GM18520 (cell line): Measurements from ENCODE around the gene KLK4.
"Not testable (repeated sequence)": the region's sequence is repeated elsewhere in the genome, so short reads cannot be mapped to it uniquely, and the experiment has no call there.

Experiments
- ATAC-seq: cut with Tn5 transposase; IDR thresholded peaks from one replicate; pipeline ENCODE4 v1.9.1; 2021; ENCODE audit not compliant: unreplicated experiment

KLK4 gene

GRCh38 chr19:50916069-50916468, 4.9 kb upstream of the KLK4 start:
- ATAC-seq, result no peak

- ATAC-seq, result no peak
Measured at GRCh38 chr19:50912727-50913716, 1.8 kb upstream of the KLK4 start.

GRCh38 chr19:50912102-50912599, 956 bp upstream of the KLK4 start:
- ATAC-seq, result no peak

- no peak for ATAC-seq
Measured at GRCh38 chr19:50910722-50911121, 473 bp downstream of the KLK4 start.

DNA sequence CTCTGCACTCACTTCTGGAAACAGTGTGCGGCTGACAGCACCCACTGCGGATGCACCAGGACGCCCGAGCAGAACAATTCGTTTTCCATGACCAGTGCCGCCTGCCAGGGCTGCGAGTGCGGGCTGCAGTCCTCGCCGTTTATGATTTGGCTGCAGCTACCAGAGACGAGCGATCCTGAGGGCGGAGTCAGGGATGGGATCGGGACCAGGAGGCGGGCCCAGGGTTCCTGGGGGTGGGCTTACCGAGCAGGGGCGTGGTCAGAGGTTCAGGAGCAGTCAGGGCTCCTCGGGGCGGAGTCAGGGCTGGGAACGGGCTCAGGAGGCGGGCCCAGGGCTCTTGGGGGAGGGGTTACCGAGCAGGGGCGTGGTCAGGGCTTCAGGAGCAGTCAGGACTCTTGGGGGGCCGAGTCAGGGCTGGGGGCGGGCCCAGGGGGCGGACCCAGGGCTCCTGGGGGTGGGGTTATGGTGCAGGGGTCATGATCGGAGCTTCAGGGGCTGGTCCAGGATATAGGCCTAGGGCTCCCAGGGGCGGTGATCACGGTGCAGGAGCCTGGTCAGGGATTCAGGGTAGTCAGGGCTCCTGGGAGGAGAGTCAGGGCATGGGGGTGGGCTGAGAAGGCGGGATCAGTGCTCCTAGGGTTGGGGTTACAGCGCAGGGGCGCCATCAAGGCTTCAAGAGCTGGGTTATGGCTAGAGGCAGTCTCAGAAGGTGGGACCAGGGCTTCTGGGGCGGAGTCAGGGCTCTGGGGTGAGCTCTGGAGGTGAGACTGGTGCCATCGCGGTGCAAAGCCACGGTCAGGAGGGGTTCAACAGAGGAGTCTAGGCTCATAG, 1.7 kb downstream of the KLK4 start:
- no peak for ATAC-seq

- no peak for ATAC-seq
Measured at GRCh38 chr19:50908336-50908735, 2.9 kb downstream of the KLK4 start.

DNA sequence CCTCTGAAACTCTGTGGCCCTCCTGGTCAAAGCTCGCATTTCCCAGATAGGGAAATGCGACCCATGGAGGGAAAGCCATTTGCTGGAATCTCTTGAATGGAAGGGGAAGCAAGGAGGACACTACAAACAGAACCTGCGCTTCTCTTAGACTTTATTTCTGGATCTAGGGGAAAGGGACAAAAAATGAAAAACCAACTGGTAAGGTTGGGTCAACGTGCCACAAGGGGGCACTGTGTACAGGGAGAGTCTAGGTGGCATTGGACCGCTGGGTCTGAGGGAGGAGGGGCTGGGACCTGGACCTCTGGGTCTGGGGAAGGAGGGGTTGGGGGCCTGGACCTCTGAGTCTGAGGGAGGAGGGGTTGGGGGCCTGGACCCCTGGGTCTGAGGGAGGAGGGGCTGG, 5.0 kb downstream of the KLK4 start:
- ATAC-seq, result no peak

- no peak for ATAC-seq
Measured at GRCh38 chr19:50902640-50903039, 8.6 kb downstream of the KLK4 start.

DNA sequence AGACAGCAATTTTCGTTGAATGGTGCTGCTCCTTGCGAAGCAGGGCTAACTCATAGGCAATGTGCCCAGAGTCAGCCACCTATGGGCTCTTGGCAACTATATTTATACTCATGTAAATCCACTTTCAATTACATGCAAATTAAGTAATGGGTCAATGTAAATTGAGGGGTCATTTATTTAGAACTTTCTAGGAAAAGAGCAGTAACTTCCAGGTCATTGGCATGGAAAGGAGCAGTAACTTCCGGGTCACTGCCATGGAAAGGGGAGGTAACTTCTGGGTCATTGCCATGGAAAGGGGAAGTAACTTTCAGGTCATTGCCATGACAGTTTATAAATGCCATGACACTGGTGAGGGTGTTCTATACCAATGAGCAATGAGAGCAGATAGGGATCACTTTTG, 11.6 kb downstream of the KLK4 start:
- no peak for ATAC-seq

DNA sequence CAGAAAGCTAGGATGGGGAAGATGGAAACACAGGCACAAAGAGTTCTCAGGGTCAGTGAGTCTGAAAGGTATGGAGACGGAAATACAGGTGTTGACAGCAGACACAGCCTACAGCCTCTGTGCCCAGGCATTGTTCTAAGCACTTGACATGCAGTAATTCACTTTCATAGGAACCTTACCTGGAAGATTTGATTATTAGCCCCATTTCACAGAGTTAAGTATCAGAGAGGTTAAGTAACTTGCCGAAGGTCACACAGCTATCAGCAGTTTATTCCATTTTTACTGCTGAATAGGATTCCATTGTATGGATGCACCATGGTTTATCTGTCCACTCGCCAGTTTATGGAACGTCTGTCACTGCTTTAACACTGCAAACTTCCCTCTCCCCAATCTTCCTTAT, 13.2 kb downstream of the KLK4 start:
- no peak for ATAC-seq

DNA sequence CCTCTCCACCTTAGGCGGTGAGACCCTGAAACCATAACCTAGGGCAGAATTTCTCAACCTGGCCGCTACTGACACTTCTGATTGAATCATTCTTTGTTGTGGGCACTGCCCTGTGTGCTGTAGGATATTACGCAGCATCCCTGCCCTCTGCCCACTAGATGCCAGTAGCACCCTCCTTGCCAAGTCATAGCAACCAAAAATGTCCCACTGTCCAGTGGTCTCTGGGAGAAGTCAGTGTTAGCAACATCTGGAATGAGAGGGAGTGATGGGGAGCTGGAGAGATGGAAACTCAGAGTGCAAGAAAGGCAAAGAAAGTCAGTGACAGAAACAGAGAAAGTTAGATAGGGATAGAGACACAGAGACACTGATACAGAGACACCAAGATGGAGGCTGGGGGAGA, 13.6 kb downstream of the KLK4 start:
- ATAC-seq, result no peak

DNA sequence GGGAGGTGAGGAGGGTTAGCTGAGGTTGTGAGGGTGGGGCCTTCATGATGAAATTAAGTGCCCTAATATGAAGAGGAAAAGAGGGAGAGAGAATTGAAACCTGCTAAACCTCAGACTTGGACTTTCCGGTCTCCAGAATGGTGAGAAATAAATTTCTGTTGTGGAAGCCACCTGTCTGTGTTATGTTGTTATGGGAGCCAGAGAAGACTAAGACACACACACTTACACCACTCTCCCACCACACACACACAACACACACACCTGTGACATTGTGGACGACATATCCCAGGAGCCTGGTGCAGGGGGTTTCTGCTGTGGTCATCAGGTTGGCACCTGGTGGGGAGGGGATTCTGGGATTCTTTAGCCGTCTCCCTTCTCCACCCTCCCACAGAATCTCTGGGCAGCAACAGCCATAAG, 14.0 kb downstream of the KLK4 start:
- ATAC-seq, result peak; percentile 13

- ATAC-seq, result peak; percentile 90
Measured at GRCh38 chr19:50896591-50897190, 14.5 kb downstream of the KLK4 start.

- ATAC-seq, result not testable (repeated sequence)
Measured at GRCh38 chr19:50896089-50896590, 15.1 kb downstream of the KLK4 start.

DNA sequence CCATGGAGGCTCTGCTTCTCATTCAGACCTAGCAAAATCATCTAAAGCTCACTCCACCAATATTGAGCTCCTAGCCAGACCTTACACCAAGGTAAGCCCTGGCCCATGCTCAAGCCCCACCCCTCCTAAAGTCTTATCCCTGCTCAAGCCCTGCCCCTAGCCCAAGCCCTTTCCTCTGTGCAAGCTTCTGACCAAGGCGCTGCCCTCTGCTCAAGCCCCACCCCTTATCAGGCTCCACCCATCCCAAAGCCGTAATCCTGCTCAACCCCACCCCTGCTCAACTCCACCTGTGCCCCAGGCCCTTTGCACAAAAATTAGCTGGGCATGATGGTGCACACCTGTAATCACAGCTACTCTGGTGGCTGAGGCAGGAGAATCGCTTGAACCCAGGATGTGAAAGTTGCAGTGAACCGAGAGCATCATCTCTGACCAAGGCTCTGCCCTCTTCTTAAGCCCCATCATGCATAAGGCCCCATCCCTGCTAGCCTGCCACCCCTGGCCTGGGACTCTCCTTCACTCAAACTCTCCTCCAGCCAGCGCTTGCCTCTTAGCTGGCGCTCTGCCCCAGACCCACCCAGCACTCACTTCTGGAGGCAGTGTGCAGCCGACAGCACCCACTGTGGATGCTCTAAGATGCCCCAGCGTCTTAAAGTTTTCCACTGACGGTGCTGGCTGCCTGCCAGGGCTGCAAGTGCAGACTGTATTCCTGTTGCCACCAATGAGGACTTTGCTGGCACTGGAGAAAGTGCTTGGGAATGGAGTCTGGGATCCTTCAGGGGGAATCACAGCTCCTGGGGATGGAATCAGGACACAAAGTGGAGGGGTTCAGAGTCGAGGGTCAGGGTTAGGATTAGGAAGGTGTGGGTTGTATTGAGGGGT, 16.5 kb downstream of the KLK4 start:
- no peak for ATAC-seq

- no peak for ATAC-seq
Measured at GRCh38 chr19:50893047-50893736, 18.0 kb downstream of the KLK4 start.

DNA sequence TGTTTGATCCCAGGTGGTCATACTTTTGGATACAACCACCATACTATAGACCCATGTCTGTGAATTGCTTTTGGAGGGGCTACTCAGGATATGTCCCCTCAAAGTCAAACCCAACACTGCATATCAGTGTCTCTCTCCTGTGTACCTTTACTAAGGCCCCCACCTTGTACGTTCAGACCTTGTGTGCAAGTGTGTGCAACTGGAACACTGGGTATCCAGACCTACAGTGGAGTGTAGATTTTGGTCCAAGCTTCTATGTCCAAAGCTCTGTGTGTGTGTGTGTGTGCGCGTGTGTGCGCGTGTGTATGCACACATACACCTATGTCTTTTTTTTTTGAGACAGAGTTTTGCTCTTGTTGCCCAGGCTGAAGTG, 20.0 kb downstream of the KLK4 start:
- no peak for ATAC-seq

DNA sequence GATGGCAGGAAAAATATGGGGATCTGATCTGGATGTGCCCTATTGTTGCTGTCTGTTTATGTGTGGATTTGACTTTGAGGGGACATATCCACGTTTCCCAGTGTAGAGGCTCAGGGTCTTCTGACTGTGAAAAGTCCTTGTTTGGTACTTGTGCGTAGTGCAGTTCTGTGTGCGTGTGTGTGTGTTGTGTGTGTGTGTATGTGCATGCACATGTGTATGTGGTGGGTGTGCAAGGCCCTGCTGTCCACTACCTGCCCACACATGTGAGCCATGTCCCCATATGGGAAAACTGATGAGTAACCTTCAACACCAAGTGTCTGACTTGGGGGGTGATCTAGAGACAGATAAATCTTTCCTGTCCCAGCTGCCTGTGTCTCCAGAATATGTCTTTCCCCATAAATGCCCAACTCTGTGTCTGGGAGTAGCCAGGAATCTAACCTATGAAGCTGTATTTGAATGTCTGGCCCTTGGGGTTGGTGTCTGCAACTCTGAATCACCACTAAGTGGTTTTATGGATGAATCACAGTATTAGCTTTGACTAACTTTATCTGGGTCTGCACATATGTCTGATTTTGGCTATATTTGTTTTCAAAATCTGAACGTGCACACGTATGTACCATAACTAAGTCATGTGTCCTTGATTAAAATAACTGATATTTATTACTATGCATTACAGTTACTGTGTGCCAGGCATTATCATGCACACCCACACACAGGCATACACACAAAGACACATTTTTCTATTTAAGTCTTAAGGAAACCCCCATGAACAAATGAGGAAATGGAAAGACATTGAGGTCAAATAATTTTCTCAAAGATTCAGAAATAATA, 20.6 kb downstream of the KLK4 start:
- ATAC-seq, result no peak

DNA sequence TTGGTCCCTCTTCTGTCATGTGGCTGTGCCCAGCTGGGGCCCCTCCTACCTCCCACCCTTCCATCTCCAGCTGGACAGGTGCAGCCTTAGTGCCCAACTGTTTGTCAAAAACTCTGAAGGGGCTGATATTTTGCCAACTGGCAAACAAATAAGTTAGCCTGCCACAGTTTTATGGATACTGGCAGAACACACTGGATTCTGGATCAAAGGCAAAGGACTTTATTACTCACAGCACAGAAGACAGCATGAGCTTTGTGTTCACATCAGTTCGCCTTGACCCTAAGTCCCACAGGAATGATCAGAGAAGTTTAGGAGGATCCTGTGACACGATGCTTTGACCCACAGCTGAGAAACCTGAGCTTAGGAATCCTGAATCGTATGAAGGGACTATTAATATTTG, 21.6 kb downstream of the KLK4 start:
- ATAC-seq, result no peak
